GM12878 (cell line): Measurements from ENCODE around the gene BCAS3. TPM values are rescaled to one million over a fixed set of nuclear protein-coding genes. Genes with fewer than 3 reads are reported as not detected.

ENCODE experiments used
- ATAC-seq: fragments of 200-7000 bp; cut with Tn5 transposase; 3 replicates; pipeline ENCODE4 v1.9.1; 2020; ENCODE audit warnings: mild to moderate bottlenecking, moderate library complexity
- BruUV-seq: library from RNA; stranded (reverse); fragments of 400-500 nt; replicated peaks from 2 replicates; lab custom pipeline; 2021; lab: Mats Ljungman, UMichigan
- CTCF ChIA-PET: fragments of 300-600 bp; sonication (Branson Sonifier 250); formaldehyde crosslinking; extraction: SDS; loops from one replicate; lab custom pipeline; 2021; ENCODE audit warnings: inconsistent platforms; lab: Yijun Ruan, JAX
- POLR2A ChIA-PET: fragments of 350-600 bp; formaldehyde crosslinking; extraction: SDS; loops from one replicate; lab custom pipeline; 2021; ENCODE audit warnings: inconsistent platforms; lab: Charles Lee
- RAD21 ChIA-PET: fragments of 300-600 bp; sonication (Branson Sonifier 250); formaldehyde crosslinking; loops from one replicate; lab custom pipeline; 2023; ENCODE audit warnings: antibody characterized with exemption; ENCODE audit not compliant: unreplicated experiment; lab: Charles Lee
- SMC1A ChIA-PET: fragments of 300-600 bp; sonication (Branson Sonifier 250); formaldehyde crosslinking; loops from one replicate; lab custom pipeline; 2023; ENCODE audit not compliant: unreplicated experiment, uncharacterized antibody; lab: Charles Lee
- DNase-seq: peaks from one replicate; pipeline ENCODE4 v3.0.0-alpha.2; 2011; ENCODE audit warnings: low read depth, low spot score
- FAIRE-seq: peaks from 3 replicates; lab custom pipeline; 2011; peaks lifted over from hg19 to GRCh38; lab: Jason Lieb, UNC
- H2AFZ ChIP-seq: 2 replicates; pipeline ENCODE4 v1.6.0; 2011; ENCODE audit warnings: low read depth, low read length, control low read depth; ENCODE audit not compliant: control insufficient read depth
- H3K27ac ChIP-seq: 2 replicates; pipeline ENCODE4 v1.5.1; 2011; ENCODE audit warnings: control low read depth; ENCODE audit not compliant: control insufficient read depth, insufficient read depth
- H3K27me3 ChIP-seq, 2 experiments: replicated peaks in 1 of 2; 2 replicates each; pipeline versions ENCODE4 v1.6.0 to v1.6.1; 2011; ENCODE audit warnings: low read length in 1 of 2; ENCODE audit not compliant: control insufficient read depth in 2 of 2, insufficient read depth in 2 of 2
- H3K36me3 ChIP-seq, 2 experiments: 2 replicates each; pipeline ENCODE4 v1.5.1; 2011; ENCODE audit warnings: low read length in 1 of 2; ENCODE audit not compliant: control insufficient read depth in 2 of 2, insufficient read depth in 2 of 2
- H3K4me1 ChIP-seq: 2 replicates; pipeline ENCODE4 v1.6.1; 2011; ENCODE audit warnings: mild to moderate bottlenecking, low read length, moderate library complexity, mixed read lengths; ENCODE audit not compliant: control insufficient read depth, insufficient read depth
- H3K4me2 ChIP-seq: 2 replicates; pipeline ENCODE4 v1.6.0; 2011; ENCODE audit warnings: control low read depth; ENCODE audit not compliant: control insufficient read depth, insufficient read depth
- H3K4me3 ChIP-seq: fragments of 200-600 bp; sonication (generic); 2 replicates; pipeline ENCODE4 v1.5.1; 2016
- H3K79me2 ChIP-seq: 2 replicates; pipeline ENCODE4 v1.6.0; 2011; ENCODE audit warnings: low read length; ENCODE audit not compliant: control insufficient read depth, insufficient read depth
- H3K9ac ChIP-seq: 2 replicates; pipeline ENCODE4 v1.8.0; 2011; ENCODE audit warnings: low read length, control low read depth, mixed read lengths; ENCODE audit not compliant: control insufficient read depth, insufficient read depth
- H3K9me3 ChIP-seq: replicated peaks from 3 replicates; pipeline ENCODE4 v1.5.1; 2011; ENCODE audit warnings: mild to moderate bottlenecking, low read length; ENCODE audit not compliant: control insufficient read depth, insufficient read depth
- H4K20me1 ChIP-seq: 2 replicates; pipeline ENCODE4 v1.6.0; 2011; ENCODE audit not compliant: control insufficient read depth, insufficient read depth
- ETV6 ChIP-seq, 2 experiments: fragments of 450-650 bp in 1 of 2; IDR thresholded peaks in 1 of 2; conservative IDR thresholded peaks in 1 of 2; 2 replicates each; pipeline ENCODE4 v1.6.1; 2014; ENCODE audit warnings: antibody characterized with exemption in 1 of 2, borderline replicate concordance in 1 of 2, low read depth in 1 of 2, mild to moderate bottlenecking in 1 of 2, moderate library complexity in 1 of 2
- GABPA ChIP-seq: IDR thresholded peaks from 2 replicates; pipeline ENCODE4 v1.6.1; 2014; ENCODE audit warnings: antibody characterized with exemption, low read depth, mild to moderate bottlenecking, inconsistent platforms
- MXI1 ChIP-seq: fragments of 150-350 bp; IDR thresholded peaks from 2 replicates; pipeline ENCODE4 v1.6.1; 2011; ENCODE audit warnings: low read depth, mild to moderate bottlenecking, inconsistent platforms, low read length, improper control_type of control experiment
- NFXL1 ChIP-seq: fragments of 450-650 bp; IDR thresholded peaks from 2 replicates; pipeline ENCODE4 v1.6.1; 2017; ENCODE audit warnings: antibody characterized with exemption, mild to moderate bottlenecking, borderline replicate concordance
- WGBS: methylation state at CpG from one replicate; pipeline ENCODE4 v1.1.6; 2016; ENCODE audit warnings: low lambda C conversion rate; ENCODE audit not compliant: insufficient replicate concordance, insufficient coverage; ENCODE audit errors: missing lambda C conversion rate; 5-methylcytosine and 5-hydroxymethylcytosine counted together
- in situ Hi-C: fragments of 300-500 bp; cut with MboI; formaldehyde crosslinking; loops from 9 replicates; pipeline ENCODE4 v1.14.3; 2018; ENCODE audit warnings: mixed read lengths
- intact Hi-C: fragments of 100-400 bp; cut with micrococcal nuclease; formaldehyde crosslinking; loops from one replicate; pipeline ENCODE4 v1.14.2; 2022; ENCODE audit not compliant: unreplicated experiment
- polyA plus RNA-seq, 11 experiments: library from polyadenylated mRNA; depleted of rRNA in 4 of 11; unstranded in 6 of 11; stranded (reverse) in 5 of 11; fragments of >200 nt; fragmentation: Nextera tagmentation in 4 of 11; fragmentation: Illumina TruSeq in 1 of 11; extraction: Ambion mirVana in 4 of 11; extraction: Trizol in 1 of 11; gene quantifications; 1 replicate in 1 of 11; 2 replicates in 10 of 11; pipeline versions ENCODE4 v1.2.1 to v1.2.3, GENCODE V29; 2011 to 2016; ENCODE audit warnings: inconsistent platforms in 2 of 11, missing spikeins in 2 of 11, low read depth in 1 of 11
- total RNA-seq, 4 experiments: library from RNA; depleted of rRNA in 3 of 4; stranded (reverse); fragments of >200 nt in 3 of 4; fragmentation: Illumina TruSeq in 1 of 4; extraction: Trizol in 1 of 4; gene quantifications; 2 replicates each; pipeline versions ENCODE4 v1.2.1 to v1.2.3, GENCODE V29; 2013 to 2021

Gene BCAS3
- total and polyA plus RNA-seq, 10 of the 15 experiments (the other 5 are each of a cell fraction or from before 2014, with no cell fraction given), result 2.1 to 11.0 (median 6.6) TPM

DNA sequence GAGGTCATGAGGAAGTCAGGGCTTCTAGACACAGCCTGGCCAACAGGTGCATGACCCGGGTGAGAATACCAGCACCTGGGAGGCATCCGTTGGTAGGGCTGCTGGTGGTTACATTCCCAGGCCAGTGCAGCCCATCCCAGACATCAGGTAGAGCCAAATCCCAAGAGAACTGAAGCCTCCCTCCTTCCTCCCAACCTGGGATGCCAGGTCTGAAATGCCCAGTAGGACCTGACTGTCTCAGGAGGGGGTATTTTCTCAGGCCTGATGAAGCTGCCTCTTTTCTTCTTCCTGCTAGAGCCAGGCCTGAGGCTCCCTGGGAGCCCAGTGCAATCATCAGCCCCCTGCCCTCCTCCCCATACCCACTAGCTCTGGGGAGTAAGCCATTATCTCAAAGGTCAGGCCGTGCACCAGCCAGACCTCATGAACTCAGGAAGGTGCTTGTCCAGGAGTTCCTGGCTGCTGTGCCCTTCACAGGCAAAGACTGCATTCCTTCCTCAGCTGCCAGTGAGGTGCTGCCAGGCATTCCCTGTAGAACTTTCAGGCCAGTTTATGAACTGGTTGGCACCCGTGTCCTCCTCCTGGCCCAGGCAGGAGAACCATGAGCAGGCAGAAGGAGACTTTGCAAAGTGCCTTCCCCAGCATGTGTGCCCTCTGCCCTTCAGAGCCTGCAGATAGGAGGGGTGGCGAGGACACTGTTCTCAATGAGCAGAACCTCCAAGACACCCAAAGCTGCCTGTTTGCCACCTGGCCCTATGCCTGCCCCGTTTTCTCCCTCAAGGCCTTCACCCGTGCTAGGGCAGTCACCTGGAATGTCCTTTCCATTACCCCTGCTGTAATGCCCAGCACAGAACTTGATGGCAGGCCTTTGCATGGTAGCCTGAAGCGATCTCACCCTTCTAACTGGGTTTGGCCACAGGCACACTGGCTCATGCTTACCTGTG, 729.6 kb downstream of the BCAS3 start:
- H3K79me2 ChIP-seq, result no peaks in the 10 kb centered on the region
- H3K9me3 ChIP-seq, result no peaks in the 10 kb centered on the region; the same call in 2 of the 3 replicates
- RAD21 ChIA-PET, result no interaction called here
- no TSS peak for BruUV-seq
- POLR2A ChIA-PET, result no interaction called here
- no peak overlapping the region for H2AFZ ChIP-seq
- H3K4me2 ChIP-seq, result no peak overlapping the region
- peaks cover 35 to 47% of the 10 kb centered on the region in 2 experiments for H3K27me3 ChIP-seq
- in situ Hi-C loops, result no loop called here
- H4K20me1 ChIP-seq, result no peaks in the 10 kb centered on the region
- H3K27ac ChIP-seq, result no peak overlapping the region
- CTCF ChIA-PET, result interaction anchor here (1.2 kb wide), 1 partner anchor 435 kb away, joined by 3 read pairs; no protein-coding TSS in a partner anchor
- H3K4me3 ChIP-seq, result no peak overlapping the region
- no peak for DNase-seq
- SMC1A ChIA-PET, result no interaction called here
- intact Hi-C loops, result no loop called here
- WGBS, result 17% methylated on average over 8 of the region's 8 CpGs
- no peak overlapping the region for H3K9ac ChIP-seq
- FAIRE-seq, result no peak
- no peak for ATAC-seq
- TF ChIP-seq NFXL1 (peak; percentile 28; the same call in 1 of the 2 replicates), MXI1 (no peak)
- no peaks in the 10 kb centered on the region for H3K36me3 ChIP-seq
- H3K4me1 ChIP-seq, result peaks cover 4% of the 10 kb centered on the region; the same call in 1 of the 2 replicates

DNA sequence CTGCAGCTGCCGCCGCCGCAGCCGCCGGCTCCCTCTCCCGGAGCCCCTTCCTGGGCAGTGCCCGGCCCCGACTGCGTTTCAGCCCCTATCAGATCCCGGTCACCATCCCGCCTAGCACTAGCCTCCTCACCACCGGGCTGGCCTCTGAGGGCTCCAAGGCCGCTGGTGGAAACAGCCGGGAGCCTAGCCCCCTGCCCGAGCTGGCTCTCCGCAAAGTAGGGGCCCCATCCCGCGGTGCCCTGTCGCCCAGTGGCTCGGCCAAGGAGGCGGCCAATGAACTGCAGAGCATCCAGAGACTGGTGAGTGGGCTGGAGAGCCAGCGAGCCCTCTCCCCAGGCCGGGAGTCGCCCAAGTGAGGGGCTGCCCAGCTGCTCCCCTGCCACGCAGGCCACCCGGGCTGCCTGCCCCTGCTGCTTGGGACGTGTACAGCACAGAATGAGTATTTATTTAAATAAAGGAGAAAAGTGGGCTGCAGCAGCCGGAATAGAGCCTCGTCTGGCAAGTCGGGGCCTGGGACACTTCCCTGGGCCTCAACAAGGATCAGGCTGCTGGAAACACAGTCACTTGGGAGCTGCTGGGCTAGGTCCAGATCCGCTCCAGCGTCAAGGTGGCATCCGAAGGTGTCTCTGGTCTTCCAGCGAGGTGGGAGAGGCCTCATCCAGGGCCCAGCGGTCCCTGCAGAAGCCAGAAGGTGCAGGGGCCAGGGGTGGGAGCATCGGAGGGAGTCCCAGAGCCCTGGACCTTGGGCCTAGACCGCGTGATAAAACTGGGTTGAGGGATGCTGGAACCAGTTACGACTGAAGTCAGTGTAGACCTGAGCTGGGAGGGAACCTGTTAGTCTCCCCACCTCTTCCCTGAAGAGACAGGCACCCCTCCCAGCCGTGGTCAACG, 730.7 kb downstream of the BCAS3 start:
- no peak overlapping the region for H3K27ac ChIP-seq
- H3K4me3 ChIP-seq, result no peak overlapping the region
- in situ Hi-C loops (no loop called here), intact Hi-C loops (no loop called here)
- no peak overlapping the region for H3K9ac ChIP-seq
- no peak overlapping the region for H3K4me2 ChIP-seq
- no peaks in the 10 kb centered on the region for H3K79me2 ChIP-seq
- H3K4me1 ChIP-seq, result peaks cover 4% of the 10 kb centered on the region; the same call in 1 of the 2 replicates
- SMC1A ChIA-PET, result interaction anchor here (0.6 kb wide), 1 partner anchor 688 kb away, joined by 3 read pairs; no protein-coding TSS in a partner anchor
- H2AFZ ChIP-seq, result no peak overlapping the region
- H4K20me1 ChIP-seq, result no peaks in the 10 kb centered on the region
- FAIRE-seq, result no peak
- no peaks in the 10 kb centered on the region for H3K36me3 ChIP-seq
- no TSS peak for BruUV-seq
- CTCF ChIA-PET, result interaction anchor here (1.2 to 1.4 kb wide), 3 partner anchors 14 to 688 kb away, joined by 3 to 4 read pairs (median 3); no protein-coding TSS in a partner anchor
- 26% methylated on average over 36 of the region's 41 CpGs for WGBS
- RAD21 ChIA-PET, result no interaction called here
- no peak for ATAC-seq
- peaks cover 37 to 49% of the 10 kb centered on the region in 2 experiments for H3K27me3 ChIP-seq
- H3K9me3 ChIP-seq, result no peaks in the 10 kb centered on the region; the same call in 2 of the 3 replicates
- DNase-seq, result no peak
- peak in 1 of 2 experiments; percentile 42; a peak in 1 of 4 replicates for TF ChIP-seq ETV6 (conservative IDR thresholded peaks at IDR 0.05 in 1 of 2, IDR thresholded peaks at IDR 0.05 in 1 of 2; ENCODE audit: borderline replicate concordance in 1 of 2, low read depth in 1 of 2)
- TF ChIP-seq GABPA, result no peak
- POLR2A ChIA-PET, result interaction anchor here (0.5 kb wide), 1 partner anchor 685 kb away, joined by 4 read pairs; no protein-coding TSS in a partner anchor
